ENCODE data around the gene GALM. TPM values are rescaled to one million over a fixed set of nuclear protein-coding genes. Genes with fewer than 3 reads are reported as not detected.

The GALM gene
- total and polyA plus RNA-seq, 2 of the 13 experiments (the other 11 are each of a cell fraction or from before 2014, with no cell fraction given): 65.5 to 90.0 TPM

GRCh38 chr2:38750891-38751595 lies 85.1 kb downstream of the GALM start, which contains the start of gene SRSF7 (continued):
- peak; percentile 100 for TF ChIP-seq POLR2AphosphoS5 (IDR thresholded peaks at IDR 0.05; ENCODE audit: low read depth, low read length)
- peak; percentile 95 for TF ChIP-seq AHR (CRISPR knock-in tag; IDR thresholded peaks at IDR 0.05)
- TF ChIP-seq ZBTB20 (CRISPR knock-in tag; IDR thresholded peaks at IDR 0.05; ENCODE audit: borderline replicate concordance, low read depth): peak; percentile 95
- TF ChIP-seq SAP130 (CRISPR knock-in tag; IDR thresholded peaks at IDR 0.05; ENCODE audit: low read depth): peak; percentile 95
- no peak for TF ChIP-seq TAF15 (IDR thresholded peaks at IDR 0.05; ENCODE audit: low read depth, low read length, poor library complexity, severe bottlenecking)
- TF ChIP-seq FOXO1 (CRISPR knock-in tag; IDR thresholded peaks at IDR 0.05): no peak; the same call in 1 of the 2 replicates
- TF ChIP-seq ZNF749 (CRISPR knock-in tag; IDR thresholded peaks at IDR 0.05; ENCODE audit: borderline replicate concordance): peak; percentile 94; the same call in 1 of the 2 replicates
- TF ChIP-seq ZBTB42 (CRISPR knock-in tag; IDR thresholded peaks at IDR 0.05): no peak; the same call in 1 of the 2 replicates
- TF ChIP-seq ARNT2 (CRISPR knock-in tag; IDR thresholded peaks at IDR 0.05; ENCODE audit: low read depth): peak; percentile 94; the same call in 1 of the 2 replicates
- peak; percentile 78; the same call in 1 of the 2 replicates for TF ChIP-seq ZNF557 (CRISPR knock-in tag; IDR thresholded peaks at IDR 0.05)
- TF ChIP-seq ISX (CRISPR knock-in tag; conservative IDR thresholded peaks at IDR 0.05): peak; percentile 85; the same call in 1 of the 2 replicates
- 0 out of 2 replicates have a peak, but pooled peaks have one; percentile 22 for TF ChIP-seq ZNF329 (CRISPR knock-in tag; IDR thresholded peaks at IDR 0.05; ENCODE audit: low read depth)
- TF ChIP-seq, protein P1, sequence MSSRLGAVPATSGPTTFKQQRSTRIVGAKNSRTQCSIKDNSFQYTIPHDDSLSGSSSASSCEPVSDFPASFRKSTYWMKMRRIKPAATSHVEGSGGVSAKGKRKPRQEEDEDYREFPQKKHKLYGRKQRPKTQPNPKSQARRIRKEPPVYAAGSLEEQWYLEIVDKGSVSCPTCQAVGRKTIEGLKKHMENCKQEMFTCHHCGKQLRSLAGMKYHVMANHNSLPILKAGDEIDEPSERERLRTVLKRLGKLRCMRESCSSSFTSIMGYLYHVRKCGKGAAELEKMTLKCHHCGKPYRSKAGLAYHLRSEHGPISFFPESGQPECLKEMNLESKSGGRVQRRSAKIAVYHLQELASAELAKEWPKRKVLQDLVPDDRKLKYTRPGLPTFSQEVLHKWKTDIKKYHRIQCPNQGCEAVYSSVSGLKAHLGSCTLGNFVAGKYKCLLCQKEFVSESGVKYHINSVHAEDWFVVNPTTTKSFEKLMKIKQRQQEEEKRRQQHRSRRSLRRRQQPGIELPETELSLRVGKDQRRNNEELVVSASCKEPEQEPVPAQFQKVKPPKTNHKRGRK (CRISPR knock-in tag; IDR thresholded peaks at IDR 0.05): no peak
- TF ChIP-seq TBP (CRISPR knock-in tag; IDR thresholded peaks at IDR 0.05): no peak
- TF ChIP-seq UBTF (CRISPR knock-in tag; IDR thresholded peaks at IDR 0.05): peak; percentile 64
- peak; percentile 94 for TF ChIP-seq MAX (IDR thresholded peaks at IDR 0.05)
- peak; percentile 97 for TF ChIP-seq ZNF740 (CRISPR knock-in tag; IDR thresholded peaks at IDR 0.05)
- peak; percentile 85 for TF ChIP-seq ZNF772 (CRISPR knock-in tag; IDR thresholded peaks at IDR 0.05)
- no peak for TF ChIP-seq CSRNP2 (CRISPR knock-in tag; conservative IDR thresholded peaks at IDR 0.05; ENCODE audit: low read depth)
- TF ChIP-seq SIN3B (IDR thresholded peaks at IDR 0.05; ENCODE audit: low read length): peak; percentile 67
- TF ChIP-seq ZFAT (CRISPR knock-in tag; conservative IDR thresholded peaks at IDR 0.05): no peak
- TF ChIP-seq SMAD9 (CRISPR knock-in tag; IDR thresholded peaks at IDR 0.05): peak; percentile 88

Measured in HepG2 (cell line).